HG03432 (cell line): ENCODE results near the gene ESPN.

Experiments
- ATAC-seq: cut with Tn5 transposase; IDR thresholded peaks from one replicate; pipeline ENCODE4 v1.9.1; 2021; ENCODE audit warnings: mild to moderate bottlenecking, moderate library complexity; ENCODE audit not compliant: unreplicated experiment

The ESPN gene

GRCh38 chr1:6463120-6463412 is 38.5 kb downstream of the ESPN start:
- no peak for ATAC-seq

GRCh38 chr1:6464514-6464836 is 39.9 kb downstream of the ESPN start:
- no peak for ATAC-seq

DNA sequence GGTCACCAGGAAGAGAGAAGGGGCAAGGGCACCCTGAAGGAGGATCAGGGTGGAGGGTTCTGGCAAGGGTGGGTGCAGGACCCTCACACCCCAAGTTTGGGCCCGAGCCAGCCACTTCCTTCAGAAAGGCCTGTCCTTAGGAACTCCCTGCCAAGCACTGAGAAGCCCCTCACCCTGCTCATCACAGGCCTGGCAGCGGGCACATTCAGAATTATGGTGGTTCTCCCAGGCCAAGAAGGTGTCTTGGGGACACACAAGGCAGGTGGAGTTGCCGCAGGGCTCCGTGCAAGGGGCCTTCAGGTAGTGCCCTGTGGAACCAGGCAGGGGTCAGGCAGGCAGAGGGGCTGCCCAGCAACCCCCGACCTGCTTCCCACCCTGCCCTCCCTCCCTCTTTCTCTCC is 40.3 kb downstream of the ESPN start:
- ATAC-seq: no peak

DNA sequence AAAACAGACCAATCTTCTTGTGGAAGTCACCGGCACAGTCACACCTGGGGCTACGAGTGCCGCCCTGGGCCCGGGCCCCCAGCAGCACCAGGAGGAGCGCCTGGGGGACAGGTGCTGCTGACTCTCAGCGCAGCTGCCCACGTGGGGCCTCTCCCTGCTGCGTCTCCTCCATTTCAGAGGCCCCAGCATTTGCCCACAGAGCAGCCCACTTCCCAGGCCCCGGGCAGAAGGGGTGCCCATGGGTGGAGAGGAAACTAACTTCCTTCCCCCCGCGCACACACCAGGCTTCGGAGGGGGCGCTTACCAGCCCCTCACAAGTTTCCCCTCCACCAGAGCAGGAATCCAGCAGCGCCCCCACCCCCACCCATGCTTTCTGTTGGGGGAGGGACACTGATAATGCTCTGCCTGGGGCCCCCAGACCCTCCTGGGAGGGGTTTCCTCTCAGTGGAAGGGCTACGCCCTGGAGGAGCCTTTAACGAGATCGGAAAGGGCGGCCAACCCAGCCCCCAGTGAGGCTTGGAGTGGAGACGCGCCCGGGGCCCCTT is 41.0 kb downstream of the ESPN start:
- ATAC-seq: no peak

GRCh38 chr1:6466023-6466422 is 41.4 kb downstream of the ESPN start, which contains the start of gene TNFRSF25:
Gene TNFRSF25, minus strand, starts transcription at chr1:6466173. Its CDS starts 66 bp downstream, at chr1:6466107.
- ATAC-seq: no peak

DNA sequence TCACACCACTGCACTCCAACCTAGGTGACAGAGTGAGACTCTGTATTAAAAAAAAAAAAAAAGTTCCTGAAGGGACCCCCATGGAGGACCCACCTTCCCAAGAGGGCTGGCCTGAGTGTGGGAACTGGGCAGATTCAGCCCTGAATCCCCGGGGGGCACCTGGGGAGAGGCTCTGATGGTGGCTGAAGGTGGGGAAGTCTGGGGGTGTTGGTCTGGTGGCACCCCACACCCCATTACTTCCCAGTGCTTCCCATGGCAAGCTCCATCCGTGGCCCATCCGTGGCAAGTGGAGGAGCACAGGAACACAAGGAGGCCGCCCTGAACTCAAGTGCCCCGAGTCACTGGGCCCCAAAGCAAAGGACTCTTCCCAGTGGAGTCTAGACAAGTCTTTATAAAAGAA is 42.2 kb downstream of the ESPN start:
- no peak for ATAC-seq

GRCh38 chr1:6467224-6467623 is 42.6 kb downstream of the ESPN start:
- no peak for ATAC-seq

GRCh38 chr1:6467744-6468688 is 43.4 kb downstream of the ESPN start:
- ATAC-seq: no peak

DNA sequence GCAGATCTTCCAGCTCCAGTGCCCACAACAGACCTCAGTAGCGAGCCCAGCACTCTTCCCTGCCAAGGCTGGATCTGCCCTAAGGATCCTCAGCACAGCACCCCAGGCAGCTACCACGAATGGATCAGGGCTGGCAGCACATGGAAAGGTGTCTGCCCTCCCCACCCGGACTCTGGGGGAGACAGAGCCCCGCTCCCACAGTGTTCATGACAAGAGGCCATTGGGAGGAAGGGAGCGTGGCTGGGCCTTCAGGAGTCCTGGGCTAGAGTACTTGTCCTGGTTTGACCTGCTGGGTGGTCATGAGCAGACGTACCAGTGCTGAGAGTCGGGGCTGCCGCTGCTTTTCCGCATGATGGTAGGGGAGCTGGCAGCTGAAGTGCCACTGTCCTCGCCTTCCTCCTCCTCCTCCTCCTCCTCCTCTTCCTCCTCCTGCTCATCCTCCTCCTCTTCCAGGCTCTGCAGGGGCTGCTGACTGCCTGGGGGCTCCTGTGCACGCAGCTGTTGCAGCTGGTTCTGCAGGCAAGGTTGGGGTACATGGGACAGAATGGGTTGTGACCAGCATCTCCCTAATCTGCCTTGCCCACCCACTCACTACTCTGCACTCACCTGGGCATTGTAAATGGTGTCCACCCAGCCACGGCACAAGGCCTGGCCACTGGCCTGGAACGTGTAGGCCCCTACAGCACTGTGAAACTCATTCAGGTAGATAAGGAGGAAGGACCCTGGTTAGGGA is 44.3 kb downstream of the ESPN start:
- ATAC-seq: no peak

- ATAC-seq: no peak
These were observed 45.8 kb downstream of the ESPN start for GRCh38 chr1:6470132-6471085.

GRCh38 chr1:6471086-6471969 is 46.8 kb downstream of the ESPN start:
- no peak for ATAC-seq

DNA sequence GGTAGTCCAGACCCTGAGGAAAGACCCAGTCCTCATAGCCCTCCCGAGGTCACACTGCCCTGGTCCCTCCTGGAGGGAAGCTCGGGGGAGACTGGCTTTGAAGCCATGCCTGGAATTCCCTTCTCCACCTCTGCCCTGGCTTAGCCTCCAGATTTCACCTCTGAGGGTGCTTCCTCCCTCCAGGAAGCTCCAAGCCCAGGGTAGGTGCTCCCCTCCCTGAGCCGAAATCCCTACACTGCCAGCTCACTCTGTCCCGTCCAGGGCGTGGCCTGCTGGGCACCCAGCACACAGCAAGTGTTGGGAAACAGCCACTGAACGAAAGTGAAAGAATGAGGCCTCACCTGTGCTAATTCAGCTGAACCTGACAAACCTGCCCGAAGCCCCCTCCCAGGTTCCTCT is 47.4 kb downstream of the ESPN start:
- ATAC-seq: no peak

- no peak for ATAC-seq
These were observed 47.8 kb downstream of the ESPN start for GRCh38 chr1:6472391-6472790.

DNA sequence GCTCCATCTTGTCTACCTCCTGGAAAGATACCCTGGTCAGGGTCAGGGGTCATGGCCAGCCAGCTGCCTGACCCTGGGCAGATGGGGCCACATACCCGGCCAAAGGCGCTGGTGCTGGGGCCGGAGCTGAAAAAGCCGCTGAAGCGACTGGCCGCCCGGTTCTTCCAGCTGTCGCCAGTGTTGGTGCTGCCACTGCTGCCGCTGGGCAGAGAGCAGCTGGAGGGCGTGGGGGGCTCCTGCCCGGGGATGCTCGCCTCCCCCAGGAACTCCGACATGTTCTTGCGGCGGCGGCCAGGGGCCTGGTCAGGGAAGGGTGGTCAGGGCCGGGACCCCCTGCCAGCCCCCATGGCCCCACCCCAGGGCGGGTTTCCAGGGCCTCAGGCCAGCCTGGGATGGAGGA is 48.6 kb downstream of the ESPN start:
- ATAC-seq: no peak

DNA sequence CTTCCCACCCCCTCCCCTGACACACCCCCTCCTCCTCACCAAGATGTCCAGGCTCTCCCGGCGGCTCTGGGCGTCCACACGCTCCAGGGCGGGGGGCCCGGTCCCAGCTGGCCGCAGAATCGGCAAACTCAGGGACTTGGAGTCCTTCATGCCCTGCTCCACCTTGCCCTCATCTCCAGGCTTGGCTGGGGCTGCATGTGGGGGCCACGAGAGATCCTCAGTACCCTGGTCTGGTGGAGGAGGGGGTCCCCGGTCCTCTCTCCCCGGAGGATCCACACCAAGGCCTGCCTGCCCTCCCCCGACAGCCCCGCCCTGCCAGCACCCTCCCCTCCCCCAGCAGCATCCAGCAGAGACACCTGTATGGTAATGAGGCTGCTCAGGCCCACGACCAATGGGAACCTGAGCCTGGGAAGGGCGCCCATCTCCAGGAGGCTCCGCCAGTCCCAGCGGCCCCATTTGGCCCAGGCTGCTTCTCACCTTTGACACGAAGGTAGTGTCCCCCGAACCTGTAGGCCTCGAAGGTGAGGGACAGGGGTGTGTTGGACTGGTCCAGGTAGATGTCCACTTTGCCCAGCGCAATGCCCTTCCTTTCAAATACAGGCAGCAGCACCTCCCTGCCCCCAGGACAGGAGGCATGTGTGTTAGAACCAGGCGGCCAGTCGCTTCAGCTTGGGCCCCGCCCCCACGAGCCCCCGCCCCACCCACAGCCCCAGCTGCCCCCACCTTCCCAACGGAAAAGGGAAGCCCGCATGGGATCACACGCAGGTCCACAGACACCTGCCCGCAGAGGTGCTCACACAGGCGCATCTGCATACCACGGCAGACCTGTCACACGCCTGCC is 49.6 kb downstream of the ESPN start:
- no peak for ATAC-seq

- ATAC-seq: no peak
These were observed 50.3 kb downstream of the ESPN start for GRCh38 chr1:6474815-6475282.

DNA sequence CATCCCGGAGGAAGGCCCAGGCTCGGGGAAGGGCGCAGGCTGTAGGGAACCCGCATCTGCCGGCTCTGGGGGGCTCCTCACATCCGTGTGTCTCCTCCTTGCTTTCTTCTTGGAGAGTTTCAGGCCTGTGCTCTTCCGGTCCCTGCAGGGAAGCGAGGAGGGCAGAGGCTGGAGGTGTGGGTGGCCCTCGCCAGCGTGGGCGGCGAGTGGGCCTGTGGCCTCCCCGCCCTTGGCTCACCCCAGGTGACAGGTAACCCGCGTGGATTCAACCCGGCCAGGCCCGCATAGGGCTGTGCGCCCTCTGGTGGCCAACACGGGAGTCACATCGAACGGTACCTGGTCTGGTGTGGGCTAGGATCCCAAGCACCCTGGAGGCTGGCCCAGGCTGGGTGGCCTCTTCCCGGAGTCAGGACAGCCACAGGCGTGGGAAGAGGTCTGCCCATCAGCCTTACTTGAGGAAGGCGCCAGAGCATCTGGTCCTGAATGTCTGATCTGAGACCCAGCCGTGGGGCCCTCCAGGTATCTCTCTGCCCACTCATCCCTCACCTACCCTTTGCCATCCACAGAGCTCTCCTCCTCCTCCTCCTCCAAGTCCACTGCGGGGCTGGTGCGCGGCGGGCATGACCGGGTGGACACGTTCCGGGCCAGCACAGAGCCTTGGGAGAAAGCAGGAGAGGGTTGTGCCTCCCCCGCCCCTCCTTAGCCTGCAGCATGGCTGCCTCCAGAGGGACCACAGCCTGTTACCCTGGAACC is 51.0 kb downstream of the ESPN start:
- peak; percentile 56 for ATAC-seq

DNA sequence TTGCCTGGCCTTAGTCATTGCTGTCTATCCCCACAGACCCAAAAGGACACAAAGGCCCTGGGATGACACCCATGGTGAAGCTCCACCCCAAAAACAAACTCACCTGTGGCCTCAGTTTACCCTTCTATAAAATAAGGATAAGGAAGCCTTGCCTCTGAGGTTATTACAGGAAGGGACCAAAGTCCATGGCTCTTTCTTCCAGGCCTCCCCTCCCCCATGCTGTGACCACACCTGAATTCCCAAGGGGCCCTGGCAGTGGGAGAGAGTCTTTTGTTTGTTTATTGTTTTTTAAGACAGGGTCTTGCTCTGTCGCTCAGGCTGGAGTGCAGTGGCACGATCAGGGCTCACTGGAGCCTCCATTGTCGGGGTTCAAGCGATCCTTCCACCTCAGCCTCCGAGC is 51.9 kb downstream of the ESPN start:
- ATAC-seq: no peak
